Endothelial cell of umbilical vein (primary cell): ENCODE measurements around the gene CHSY3. TPM values are rescaled to one million over a fixed set of nuclear protein-coding genes. Genes with fewer than 3 reads are reported as not detected.

ENCODE experiments used
- BruUV-seq: library from RNA; stranded (reverse); fragments of 400-500 nt; replicated peaks from 2 replicates; lab custom pipeline; 2021; lab: Mats Ljungman, UMichigan
- CTCF ChIA-PET: fragments of 300-600, 350-600 bp; sonication (Branson Sonifier 250); formaldehyde crosslinking; loops from one replicate; lab custom pipeline; 2021; ENCODE audit warnings: antibody characterized with exemption, inconsistent platforms; lab: Charles Lee
- POLR2A ChIA-PET: fragments of 300-600, 350-600 bp; sonication (Branson Sonifier 250); formaldehyde crosslinking; loops from one replicate; lab custom pipeline; 2021; ENCODE audit warnings: antibody characterized with exemption, inconsistent platforms; lab: Charles Lee
- DNase-seq: peaks from one replicate; pipeline ENCODE4 v3.0.0-alpha.2; 2011; ENCODE audit warnings: low read depth, low spot score
- FAIRE-seq: peaks from 2 replicates; lab custom pipeline; 2011; peaks lifted over from hg19 to GRCh38; lab: Jason Lieb, UNC
- H2AFZ ChIP-seq: 2 replicates; pipeline ENCODE4 v1.6.0; 2012; ENCODE audit warnings: low read depth, low read length, control low read depth, inconsistent platforms
- H3K27ac ChIP-seq: 2 replicates; pipeline ENCODE4 v1.5.1; 2011; ENCODE audit warnings: low read depth, mild to moderate bottlenecking, control low read depth, low read length, moderate library complexity; ENCODE audit not compliant: insufficient read depth
- H3K27me3 ChIP-seq, 2 experiments: 2 replicates each; pipeline versions ENCODE4 v1.6.0 to v1.6.1; 2011; ENCODE audit warnings: low read length in 2 of 2, mixed read lengths in 1 of 2; ENCODE audit not compliant: control insufficient read depth in 2 of 2, insufficient read depth in 2 of 2
- H3K36me3 ChIP-seq, 2 experiments: 2 replicates in 1 of 2; 3 replicates in 1 of 2; pipeline ENCODE4 v1.5.1; 2011; ENCODE audit warnings: low read length in 2 of 2, mild to moderate bottlenecking in 1 of 2, moderate library complexity in 1 of 2; ENCODE audit not compliant: control insufficient read depth in 2 of 2, insufficient read depth in 2 of 2; ENCODE audit errors: extremely low read depth in 1 of 2
- H3K4me1 ChIP-seq: 3 replicates; pipeline ENCODE4 v1.5.1; 2011; ENCODE audit warnings: mild to moderate bottlenecking, low read length; ENCODE audit not compliant: control insufficient read depth, insufficient read depth; ENCODE audit errors: extremely low read depth
- H3K4me2 ChIP-seq: 2 replicates; pipeline ENCODE4 v1.6.1; 2011; ENCODE audit warnings: low read length, control low read depth, mixed read lengths; ENCODE audit not compliant: insufficient read depth
- H3K4me3 ChIP-seq, 3 experiments: fragments of 200-600 bp in 1 of 3; sonication (generic), shearing (Covaris generic) in 1 of 3; replicated peaks in 1 of 3; 2 replicates each; pipeline ENCODE4 v1.5.1; 2011 to 2016; ENCODE audit warnings: control low read depth in 3 of 3, low read length in 3 of 3, mild to moderate bottlenecking in 2 of 3, inconsistent platforms in 1 of 3, low read depth in 1 of 3, moderate library complexity in 1 of 3; ENCODE audit not compliant: insufficient read depth in 1 of 3
- H3K79me2 ChIP-seq: 2 replicates; pipeline ENCODE4 v1.6.0; 2012; ENCODE audit warnings: low read length, inconsistent platforms; ENCODE audit not compliant: control insufficient read depth, insufficient read depth
- H3K9ac ChIP-seq: replicated peaks from 2 replicates; pipeline ENCODE3; 2011; ENCODE audit warnings: low read length, control low read depth; ENCODE audit not compliant: insufficient read depth; ENCODE audit errors: extremely low read depth
- H3K9me1 ChIP-seq: replicated peaks from 3 replicates; pipeline ENCODE4 v1.6.0; 2011; ENCODE audit warnings: mild to moderate bottlenecking, low read length; ENCODE audit not compliant: control insufficient read depth, insufficient read depth; ENCODE audit errors: extremely low read depth
- H3K9me3 ChIP-seq: replicated peaks from 2 replicates; pipeline ENCODE4 v1.5.1; 2012; ENCODE audit warnings: low read length, inconsistent platforms; ENCODE audit not compliant: control insufficient read depth, insufficient read depth
- H4K20me1 ChIP-seq: replicated peaks from 2 replicates; pipeline ENCODE3; 2011; ENCODE audit warnings: mild to moderate bottlenecking, low read length; ENCODE audit not compliant: control insufficient read depth, insufficient read depth; ENCODE audit errors: extremely low read depth
- CTCF ChIP-seq, 2 donors: IDR thresholded peaks; 1 replicate in 1 of 2; 2 replicates in 1 of 2; pipeline ENCODE4 v1.5.1; 2011; ENCODE audit warnings: low read length in 2 of 2, mild to moderate bottlenecking in 2 of 2, moderate library complexity in 2 of 2, control low read depth in 1 of 2, inconsistent platforms in 1 of 2, low read depth in 1 of 2; ENCODE audit not compliant: insufficient read depth in 1 of 2; ENCODE audit errors: extremely low read depth in 1 of 2
- EZH2 ChIP-seq: IDR thresholded peaks from 2 replicates; pipeline ENCODE4 v1.6.1; 2012; ENCODE audit warnings: borderline replicate concordance, low read depth, mild to moderate bottlenecking, moderate library complexity, low read length, inconsistent platforms; ENCODE audit not compliant: severe bottlenecking
- FOS ChIP-seq: IDR thresholded peaks from 2 replicates; pipeline ENCODE4 v1.6.1; 2011; ENCODE audit warnings: mild to moderate bottlenecking, low read length, moderate library complexity, borderline replicate concordance; ENCODE audit not compliant: insufficient read depth
- GATA2 ChIP-seq: IDR thresholded peaks from 2 replicates; pipeline ENCODE4 v1.7.0; 2011; ENCODE audit warnings: low read depth, mild to moderate bottlenecking, moderate library complexity, mixed read lengths, low read length; ENCODE audit not compliant: insufficient read length, insufficient read depth
- JUN ChIP-seq: IDR thresholded peaks from 2 replicates; pipeline ENCODE4 v1.6.1; 2011; ENCODE audit warnings: borderline replicate concordance, low read depth; ENCODE audit not compliant: insufficient read length, insufficient read depth
- MAX ChIP-seq: IDR thresholded peaks from 2 replicates; pipeline ENCODE4 v1.6.1; 2011; ENCODE audit not compliant: insufficient read depth, insufficient read length
- MYC ChIP-seq: IDR thresholded peaks from one replicate; pipeline ENCODE4 v1.6.1; 2011; ENCODE audit warnings: mild to moderate bottlenecking, low read depth, low read length
- POLR2A ChIP-seq: IDR thresholded peaks from 2 replicates; pipeline ENCODE4 v1.6.1; 2012; ENCODE audit warnings: low read depth, mild to moderate bottlenecking, control low read depth, low read length
- POLR2AphosphoS5 ChIP-seq: IDR thresholded peaks from 2 replicates; pipeline ENCODE4 v1.6.1; 2012; ENCODE audit warnings: low read depth, mild to moderate bottlenecking, control low read depth, low read length, moderate library complexity; ENCODE audit not compliant: insufficient read depth
- dilution Hi-C: fragments of 300-500 bp; cut with MboI; formaldehyde crosslinking; loops from one replicate; pipeline ENCODE4 v1.15.0; 2019; ENCODE audit warnings: low sequenced_read_pairs; ENCODE audit not compliant: extremely low pct_ligation_motif_present
- intact Hi-C: fragments of 100-400 bp; cut with micrococcal nuclease; formaldehyde crosslinking; loops from one replicate; pipeline ENCODE4 v1.10.0; 2022
- polyA plus RNA-seq, 4 experiments: library from polyadenylated mRNA; depleted of rRNA in 3 of 4; stranded (reverse) in 3 of 4; unstranded in 1 of 4; fragments of >200 nt; gene quantifications; 2 replicates each; pipeline versions ENCODE4 v1.2.1 to v1.2.3, GENCODE V29; 2011 to 2012; ENCODE audit warnings: missing spikeins in 1 of 4
- total RNA-seq: library from RNA; stranded (reverse); gene quantifications from 2 replicates; pipeline ENCODE4 v1.2.3, GENCODE V29; 2021

CHSY3 gene
- total and polyA plus RNA-seq, 2 donors (not counting 3 experiments of a cell fraction or from before 2014, with no cell fraction given): 2.2 to 8.4 TPM

GRCh38 chr5:130092991-130093390 is 188.7 kb downstream of the CHSY3 start:
- Histone ChIP-seq H3K9me1 (no peaks in the 10 kb centered on the region), H3K36me3 (no peaks in the 10 kb centered on the region), H3K79me2 (no peaks in the 10 kb centered on the region), H3K4me2 (no peak overlapping the region), H3K9me3 (no peaks in the 10 kb centered on the region), H3K27me3 (no peaks in the 10 kb centered on the region), H3K27ac (no peak overlapping the region), H3K4me3 (no peak overlapping the region), H3K4me1 (no peaks in the 10 kb centered on the region), H3K9ac (no peak overlapping the region), H4K20me1 (no peaks in the 10 kb centered on the region), H2AFZ (no peak overlapping the region)
- dilution Hi-C loops: no loop called here
- ChIA-PET POLR2A (no interaction called here), CTCF (no interaction called here)
- intact Hi-C loops: no loop called here
- no peak for TF ChIP-seq GATA2
- no peak for TF ChIP-seq POLR2A
- TF ChIP-seq MAX: no peak
- TF ChIP-seq CTCF (IDR thresholded peaks at IDR 0.05; ENCODE audit: extremely low read depth in 1 of 2, insufficient read depth in 1 of 2, low read depth in 1 of 2, low read length in 2 of 2): no peak
- TF ChIP-seq JUN: no peak
- TF ChIP-seq FOS: no peak
- no peak for TF ChIP-seq EZH2
- TF ChIP-seq MYC: no peak
- no peak for TF ChIP-seq POLR2AphosphoS5
- no peak for FAIRE-seq
- no TSS peak for BruUV-seq
- DNase-seq: no peak
